ENCODE data around the gene CCDC158. TPM values are rescaled to one million over a fixed set of nuclear protein-coding genes. Genes with fewer than 3 reads are reported as not detected.

The CCDC158 gene
- total RNA-seq, 1 experiment from 2014 or later, result not detected

GRCh38 chr4:76280488-76281441 is 140.2 kb downstream of the CCDC158 start:
- DNase-seq (ENCODE audit: low read depth), result no peak

GRCh38 chr4:76279462-76279861 is 141.5 kb downstream of the CCDC158 start:
- DNase-seq (ENCODE audit: low read depth), result no peak

GRCh38 chr4:76278583-76278982 is 142.4 kb downstream of the CCDC158 start:
- no peak for DNase-seq (ENCODE audit: low read depth)

GRCh38 chr4:76277667-76278066 is 143.3 kb downstream of the CCDC158 start:
- no peak for DNase-seq (ENCODE audit: low read depth)

GRCh38 chr4:76276813-76277212 is 144.1 kb downstream of the CCDC158 start:
- no peak for DNase-seq (ENCODE audit: low read depth)

- no peak for DNase-seq (ENCODE audit: low read depth)
Measured at GRCh38 chr4:76275486-76276124, 145.3 kb downstream of the CCDC158 start.

- DNase-seq (ENCODE audit: low read depth), result no peak
Measured at GRCh38 chr4:76272999-76273398, 147.9 kb downstream of the CCDC158 start.

- no peak for DNase-seq (ENCODE audit: low read depth)
Measured at GRCh38 chr4:76272582-76272981, 148.4 kb downstream of the CCDC158 start.

- no peak for DNase-seq (ENCODE audit: low read depth)
Measured at GRCh38 chr4:76272073-76272472, 148.9 kb downstream of the CCDC158 start.

DNA sequence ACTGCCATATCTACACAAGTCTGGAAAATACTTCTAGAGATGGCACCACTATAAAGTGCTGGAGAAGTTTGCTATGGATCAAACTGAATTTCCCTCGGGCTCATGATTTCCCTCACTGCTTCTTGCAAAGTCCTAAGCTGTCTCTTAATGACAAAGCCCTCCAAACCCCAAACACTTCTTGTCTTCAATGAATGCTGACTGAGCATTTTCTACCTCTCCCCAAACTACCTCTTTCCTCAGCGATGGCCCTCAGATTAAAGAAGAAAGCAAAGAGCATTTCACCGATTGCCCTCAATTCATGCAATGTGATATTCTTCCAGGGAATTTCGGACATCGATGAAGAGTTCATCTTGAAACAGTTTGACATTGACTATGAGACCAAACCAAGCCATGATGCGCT is 149.7 kb downstream of the CCDC158 start:
- no peak for DNase-seq (ENCODE audit: low read depth)

- no peak for DNase-seq (ENCODE audit: low read depth)
Measured at GRCh38 chr4:76270244-76271175, 150.4 kb downstream of the CCDC158 start.

GRCh38 chr4:76267811-76268210 is 153.1 kb downstream of the CCDC158 start:
- DNase-seq (ENCODE audit: low read depth), result no peak

- no peak for DNase-seq (ENCODE audit: low read depth)
Measured at GRCh38 chr4:76266627-76267026, 154.3 kb downstream of the CCDC158 start.

DNA sequence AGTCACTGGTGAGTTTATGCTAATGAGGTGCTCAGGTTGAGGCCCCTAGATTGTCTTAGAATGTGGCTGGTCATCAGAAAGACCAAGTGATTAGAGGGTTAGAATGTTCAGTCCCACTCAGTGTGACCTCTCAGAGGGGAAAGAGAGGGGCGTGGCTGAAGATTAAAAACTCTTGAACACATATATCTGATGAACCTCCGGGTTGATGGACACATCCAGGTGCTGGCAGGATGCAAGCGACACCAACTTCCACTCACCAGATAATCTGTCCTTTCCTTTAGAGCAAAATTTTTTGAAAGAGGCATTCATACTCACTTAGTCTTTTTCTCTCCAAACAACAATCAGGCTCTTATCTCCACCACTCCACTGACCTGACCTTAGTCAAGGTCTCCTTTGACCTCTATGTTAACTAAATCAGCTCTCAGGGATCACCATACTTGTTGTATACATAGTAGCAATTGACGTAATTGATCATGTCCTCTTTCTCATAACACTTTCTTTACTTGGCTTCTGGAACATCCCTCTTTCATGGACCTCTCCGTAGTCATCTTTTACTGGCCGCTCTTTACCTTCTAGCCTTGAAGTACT is 155.2 kb downstream of the CCDC158 start:
- no peak for DNase-seq (ENCODE audit: low read depth)

Other genes with a start within 250 kb of the CCDC158 start
- 156 and 163 TPM in 2 replicates for gene SCARB2, start 207.3 kb downstream of the CCDC158 start, total RNA-seq (2014; rRNA removed)
- 0.11 and 0.19 TPM in 2 replicates for gene FAM47E, start 169.4 kb downstream of the CCDC158 start, total RNA-seq (2014; rRNA removed)
- 13.3 and 13.9 TPM in 2 replicates for gene STBD1, start 114.4 kb downstream of the CCDC158 start, total RNA-seq (2014; rRNA removed)
- gene SHROOM3, start 14.1 kb upstream of the CCDC158 start, total RNA-seq (2014; rRNA removed), result 0.38 and 0.46 TPM in 2 replicates

All from LHCN-M2 (cell line).